NCI-H82 treated with DMSO at 0.1 percent for 48 hours (cell line): Measurements from ENCODE around the gene BLOC1S4.
"Not testable (repeated sequence)": the region's sequence is repeated elsewhere in the genome, so short reads cannot be mapped to it uniquely, and the experiment has no call there.

ENCODE experiments used
- DNase-seq: peaks from one replicate; lab custom pipeline; 2025; ENCODE audit not compliant: unreplicated experiment; lab: John Stamatoyannopoulos, UW

Gene BLOC1S4

GRCh38 chr4:6734165-6734786, 18.3 kb downstream of the BLOC1S4 start:
- no peak for DNase-seq

DNA sequence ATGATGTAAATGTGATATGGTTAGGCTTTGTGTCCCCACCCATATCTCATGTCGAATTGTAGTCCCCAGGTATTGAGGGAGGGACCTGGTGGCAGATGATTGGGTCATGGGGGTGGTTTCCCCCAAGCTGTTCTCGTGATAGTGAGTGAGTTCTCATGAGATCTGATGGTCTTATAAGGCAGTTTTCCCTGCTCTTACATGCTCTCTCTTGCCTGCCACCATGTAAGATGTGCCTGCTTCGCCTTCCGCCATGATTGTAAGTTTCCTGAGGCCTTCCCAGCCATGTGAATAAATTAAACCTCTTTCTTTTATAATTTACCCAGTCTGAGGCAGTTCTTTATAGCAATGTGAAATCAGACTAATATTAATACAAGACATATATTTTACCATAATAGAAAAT, 23.9 kb downstream of the BLOC1S4 start:
- no peak for DNase-seq

GRCh38 chr4:6740347-6740746, 24.4 kb downstream of the BLOC1S4 start:
- DNase-seq: no peak

- no peak for DNase-seq
Measured at GRCh38 chr4:6742507-6742906, 26.5 kb downstream of the BLOC1S4 start.

DNA sequence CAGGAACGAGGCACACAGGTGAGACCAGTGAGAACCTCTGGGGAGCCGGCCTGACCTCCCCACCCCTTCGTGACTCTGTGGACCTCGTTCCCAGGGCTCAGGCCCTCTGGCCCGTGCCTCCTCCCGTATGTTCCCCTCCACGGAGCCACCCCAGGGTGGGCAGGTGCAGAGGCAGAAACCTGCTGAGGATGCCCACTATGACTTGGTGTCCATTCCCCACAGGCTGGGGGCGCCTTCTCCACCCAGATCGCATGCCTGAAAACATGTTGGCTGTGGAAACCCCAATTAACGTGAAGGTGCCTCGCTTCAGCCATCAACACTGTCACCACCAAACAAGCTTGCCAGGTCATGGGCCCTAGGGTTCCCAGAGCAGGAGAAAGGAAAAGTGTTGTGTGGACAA, 27.0 kb downstream of the BLOC1S4 start:
- no peak for DNase-seq

- DNase-seq: no peak
Measured at GRCh38 chr4:6746721-6747293, 30.8 kb downstream of the BLOC1S4 start.

DNA sequence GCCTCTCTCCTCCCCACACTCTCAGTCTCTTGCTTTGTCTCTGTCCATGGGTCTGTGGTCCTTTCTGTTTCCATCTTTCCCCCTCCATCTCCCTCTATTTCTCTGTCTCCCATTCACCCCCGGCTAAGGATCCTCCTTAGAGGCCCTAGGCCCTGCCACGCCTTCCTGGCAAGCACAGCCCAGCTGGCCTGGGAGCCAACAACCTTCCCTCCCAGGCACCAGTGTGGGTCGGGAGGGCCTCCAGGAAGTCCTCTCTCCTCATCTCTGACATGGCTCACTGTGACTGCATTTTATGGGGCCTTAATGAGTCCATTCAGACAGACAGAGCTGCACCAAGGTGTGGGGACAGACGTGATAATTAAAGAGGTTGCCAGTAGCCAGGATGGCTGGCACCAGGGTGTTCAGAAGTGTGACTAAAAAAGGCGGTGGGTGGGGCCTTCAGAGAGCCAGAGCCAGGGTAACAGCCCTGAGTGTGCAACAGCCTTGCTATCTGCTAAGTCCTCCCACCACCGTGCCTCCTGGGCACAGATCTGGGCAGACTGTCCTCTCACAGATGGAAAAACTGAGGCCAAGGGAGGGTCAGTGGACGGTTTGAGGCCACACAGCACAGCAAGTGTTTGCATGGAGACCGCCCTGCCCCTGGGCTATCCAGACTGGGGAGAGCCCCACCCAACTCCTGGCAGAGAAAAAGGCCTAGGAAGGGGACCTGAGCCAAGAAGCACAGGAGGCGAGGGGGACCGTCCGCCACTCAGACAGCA, 31.5 kb downstream of the BLOC1S4 start:
- no peak for DNase-seq

GRCh38 chr4:6748286-6748685, 32.3 kb downstream of the BLOC1S4 start:
- DNase-seq: no peak

DNA sequence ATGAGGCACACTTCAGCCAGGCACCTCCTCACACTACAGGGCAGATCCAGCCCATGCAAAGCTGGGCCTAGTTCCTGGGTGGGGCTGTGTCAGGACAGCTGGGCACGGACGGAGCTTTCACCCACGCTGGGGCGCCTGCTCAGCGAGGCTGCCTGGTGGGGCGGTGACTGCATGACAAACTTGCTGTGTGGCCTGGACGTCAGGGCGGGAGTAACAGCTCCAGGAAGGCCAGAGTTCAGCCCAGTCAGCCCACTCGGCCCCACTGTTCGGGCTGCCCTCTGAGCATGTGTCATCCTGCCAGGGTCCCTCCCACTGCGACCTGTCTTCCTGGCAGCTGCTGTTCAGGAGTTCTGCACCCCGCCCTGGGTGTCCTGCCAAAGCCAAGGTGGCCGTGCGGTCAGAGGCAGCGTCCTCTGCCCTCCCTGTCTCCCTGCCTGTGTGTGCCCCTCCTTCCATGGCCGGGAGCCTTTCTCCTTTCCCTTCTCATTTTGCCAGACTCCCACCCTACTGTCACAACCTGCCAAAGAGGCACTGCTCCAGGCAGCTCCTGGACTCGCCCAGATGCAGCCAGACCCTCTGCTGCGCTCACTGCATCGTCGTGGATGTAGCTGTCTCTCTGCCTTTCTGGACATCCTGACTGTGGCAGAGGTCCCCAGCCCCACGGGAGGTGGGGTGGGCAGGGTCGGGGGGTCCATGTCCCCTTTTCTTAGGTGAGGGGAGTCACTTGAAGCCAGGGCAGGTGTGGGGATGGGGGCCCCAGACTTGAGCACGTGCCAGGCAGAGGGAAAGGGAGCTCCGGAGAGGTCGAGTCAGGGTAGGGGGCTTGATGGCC, 33.6 kb downstream of the BLOC1S4 start:
- DNase-seq: no peak

GRCh38 chr4:6750286-6751221, 34.6 kb downstream of the BLOC1S4 start:
- no peak for DNase-seq

- no peak for DNase-seq
Measured at GRCh38 chr4:6751611-6752485, 35.9 kb downstream of the BLOC1S4 start.

DNA sequence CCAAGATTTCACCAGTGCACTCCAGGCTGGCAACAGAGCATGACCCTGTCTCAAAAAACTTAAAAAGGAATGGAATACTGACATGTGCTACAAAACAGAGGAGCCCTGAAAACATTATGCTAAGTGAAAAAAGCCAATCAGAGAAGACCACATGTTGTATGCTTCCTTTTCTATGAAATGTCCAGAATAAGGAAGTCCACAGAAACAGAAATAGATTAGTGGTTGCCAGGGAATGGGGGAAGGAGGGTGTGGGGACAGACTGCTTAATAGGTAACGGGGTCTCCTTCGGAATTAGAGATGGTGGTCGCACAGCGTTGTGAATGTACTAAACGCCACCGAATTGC, 36.5 kb downstream of the BLOC1S4 start:
- no peak for DNase-seq

DNA sequence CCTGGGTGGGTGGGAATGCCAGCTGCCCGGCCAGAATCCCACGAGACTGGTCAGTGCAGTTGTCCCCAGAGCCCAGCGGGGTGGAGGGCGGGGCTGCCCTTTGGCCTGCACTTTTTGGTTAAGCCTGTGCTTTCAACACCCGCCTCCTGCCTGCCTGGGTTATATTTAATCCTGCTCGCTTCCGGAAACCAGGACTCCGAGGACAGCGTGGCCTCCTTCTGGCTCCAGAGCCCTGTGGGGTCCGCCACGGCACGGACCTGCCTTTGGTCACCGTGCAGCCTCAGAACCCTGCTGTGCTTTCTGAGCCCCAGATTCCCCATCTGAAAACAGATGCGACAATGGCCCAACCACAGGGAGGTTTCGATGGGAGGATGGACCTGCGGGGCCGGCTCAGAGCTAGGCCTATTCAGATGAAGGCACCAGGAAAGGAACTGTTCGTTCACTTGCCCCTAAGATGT, 37.2 kb downstream of the BLOC1S4 start:
- no peak for DNase-seq

DNA sequence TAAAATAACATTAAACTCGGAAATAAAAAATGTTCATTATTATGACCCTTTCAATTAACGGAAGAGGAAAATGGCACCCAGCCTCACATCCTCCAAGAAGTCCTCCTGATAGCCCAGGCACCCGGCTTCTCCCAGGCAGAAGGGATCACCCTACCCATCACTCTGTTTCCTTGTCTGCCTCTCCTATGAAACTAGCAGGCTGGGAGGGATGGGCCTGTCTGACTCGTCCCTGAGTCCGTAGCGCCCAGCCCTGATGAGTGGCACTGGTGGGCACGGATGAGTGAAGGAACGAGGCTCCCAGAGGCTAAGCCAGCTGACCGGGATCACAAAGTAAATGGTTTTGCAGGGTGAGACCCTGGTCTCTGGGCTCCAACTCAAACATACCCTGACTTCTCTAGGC, 37.9 kb downstream of the BLOC1S4 start:
- DNase-seq: no peak

DNA sequence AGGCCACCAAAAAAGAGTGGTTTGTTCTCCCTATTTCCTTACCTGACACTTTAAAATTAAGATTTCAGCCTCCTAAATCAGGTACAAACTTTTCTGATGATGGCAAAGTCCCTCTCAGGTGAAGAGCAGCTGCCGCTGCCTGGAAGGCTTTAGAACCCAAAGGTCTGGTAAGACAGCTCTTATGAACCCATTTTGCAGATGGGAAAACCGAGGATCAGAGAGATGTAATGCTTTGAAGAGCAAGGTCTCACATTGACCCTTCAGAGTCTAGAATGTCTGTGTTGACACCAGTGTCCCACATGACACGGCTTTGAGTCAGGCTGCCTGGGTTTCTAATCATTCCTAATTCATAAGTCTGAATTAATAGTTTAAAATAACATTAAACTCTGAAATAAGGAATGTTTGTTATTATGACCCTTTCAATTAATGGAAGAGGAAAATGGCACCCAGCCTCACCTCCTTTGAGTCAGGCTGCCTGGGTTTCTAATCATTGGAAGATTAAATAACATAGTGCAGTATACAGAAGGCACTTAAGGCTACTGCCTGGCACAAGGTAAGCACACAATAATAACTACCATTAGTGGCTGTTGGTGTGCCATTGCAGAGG, 38.6 kb downstream of the BLOC1S4 start:
- DNase-seq: no peak

- DNase-seq: no peak
Measured at GRCh38 chr4:6755088-6755753, 39.2 kb downstream of the BLOC1S4 start.

DNA sequence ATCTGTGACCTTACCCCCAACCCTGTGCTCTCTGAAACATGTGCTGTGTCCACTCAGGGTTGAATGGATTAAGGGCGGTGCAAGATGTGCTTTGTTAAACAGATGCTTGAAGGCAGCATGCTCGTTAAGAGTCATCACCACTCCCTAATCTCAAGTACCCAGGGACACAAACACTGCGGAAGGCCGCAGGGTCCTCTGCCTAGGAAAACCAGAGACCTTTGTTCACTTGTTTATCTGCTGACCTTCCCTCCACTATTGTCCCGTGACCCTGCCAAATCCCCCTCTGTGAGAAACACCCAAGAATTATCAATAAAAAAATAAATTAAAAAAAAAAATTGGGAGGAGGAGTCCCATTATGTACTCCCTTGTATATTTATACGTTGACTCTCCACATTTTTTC, 40.4 kb downstream of the BLOC1S4 start:
- DNase-seq: not testable (repeated sequence)

GRCh38 chr4:6758728-6759127, 42.8 kb downstream of the BLOC1S4 start:
- DNase-seq: no peak

GRCh38 chr4:6760865-6761264, 44.9 kb downstream of the BLOC1S4 start:
- no peak for DNase-seq
